HEK293 (cell line): ENCODE data around the gene CTDSP2.
A peak's percentile ranks its signal among the peaks of the same experiment; 100 is the strongest.

Source experiments
- HOXA7 ChIP-seq: sonication (generic); formaldehyde crosslinking; IDR thresholded peaks from 2 replicates; pipeline ENCODE4 v1.8.1; 2022; ENCODE audit warnings: missing genetic modification reagents, borderline replicate concordance
- INSM2 ChIP-seq: fragments of 450-650 bp; formaldehyde crosslinking; IDR thresholded peaks from 2 replicates; pipeline ENCODE4 v1.5.1; 2016; ENCODE audit warnings: missing biosample characterization, missing genetic modification characterization
- KLF10 ChIP-seq: fragments of 450-650 bp; IDR thresholded peaks from 2 replicates; pipeline ENCODE4 v1.5.1; 2018; ENCODE audit warnings: missing biosample characterization, mild to moderate bottlenecking, missing genetic modification characterization
- KLF9 ChIP-seq: fragments of 450-650 bp; formaldehyde crosslinking; IDR thresholded peaks from 2 replicates; pipeline ENCODE4 v1.5.1; 2016; ENCODE audit warnings: missing biosample characterization, missing genetic modification characterization, low read depth
- MEIS1 ChIP-seq: sonication (generic); formaldehyde crosslinking; IDR thresholded peaks from 2 replicates; pipeline ENCODE4 v1.8.1; 2022; ENCODE audit warnings: missing genetic modification reagents, mild to moderate bottlenecking, borderline replicate concordance
- YY1 ChIP-seq: fragments of 450-650 bp; formaldehyde crosslinking; IDR thresholded peaks from 2 replicates; pipeline ENCODE4 v1.5.1; 2018; ENCODE audit warnings: missing biosample characterization, missing genetic modification characterization
- ZBTB11 ChIP-seq: fragments of 450-650 bp; formaldehyde crosslinking; conservative IDR thresholded peaks from 2 replicates; pipeline ENCODE4 v1.5.1; 2016; ENCODE audit warnings: low read depth, missing biosample characterization, missing genetic modification characterization
- ZBTB21 ChIP-seq: fragments of 450-650 bp; formaldehyde crosslinking; IDR thresholded peaks from 2 replicates; pipeline ENCODE4 v1.5.1; 2017; ENCODE audit warnings: missing biosample characterization, missing genetic modification characterization
- ZBTB26 ChIP-seq: fragments of 450-650 bp; formaldehyde crosslinking; optimal IDR thresholded peaks from 2 replicates; pipeline ENCODE3; 2016; ENCODE audit warnings: missing biosample characterization, mild to moderate bottlenecking, missing genetic modification characterization
- ZBTB7A ChIP-seq: fragments of 450-650 bp; formaldehyde crosslinking; IDR thresholded peaks from 2 replicates; pipeline ENCODE4 v1.5.1; 2016; ENCODE audit warnings: low read depth, missing biosample characterization, missing genetic modification characterization
- ZFP69B ChIP-seq: fragments of 450-650 bp; formaldehyde crosslinking; IDR thresholded peaks from 2 replicates; pipeline ENCODE4 v1.5.1; 2016; ENCODE audit warnings: missing biosample characterization, missing genetic modification characterization
- ZNF114 ChIP-seq: fragments of 450-650 bp; formaldehyde crosslinking; IDR thresholded peaks from 2 replicates; pipeline ENCODE4 v1.5.0; 2017; ENCODE audit warnings: missing biosample characterization, missing genetic modification characterization
- ZNF121 ChIP-seq: fragments of 450-650 bp; formaldehyde crosslinking; IDR thresholded peaks from 2 replicates; pipeline ENCODE4 v1.5.1; 2016; ENCODE audit warnings: missing biosample characterization, missing genetic modification characterization
- ZNF132 ChIP-seq: fragments of 450-650 bp; formaldehyde crosslinking; IDR thresholded peaks from 2 replicates; pipeline ENCODE4 v1.5.1; 2017; ENCODE audit warnings: missing biosample characterization, missing genetic modification characterization, borderline replicate concordance
- ZNF501 ChIP-seq: fragments of 450-650 bp; formaldehyde crosslinking; IDR thresholded peaks from 2 replicates; pipeline ENCODE4 v1.5.1; 2016; ENCODE audit warnings: missing biosample characterization, missing genetic modification characterization
- ZNF639 ChIP-seq: fragments of 450-650 bp; formaldehyde crosslinking; IDR thresholded peaks from 2 replicates; pipeline ENCODE4 v1.5.1; 2016; ENCODE audit warnings: missing biosample characterization, missing genetic modification characterization
- ZNF692 ChIP-seq: fragments of 450-650 bp; formaldehyde crosslinking; IDR thresholded peaks from 2 replicates; pipeline ENCODE4 v1.5.1; 2016; ENCODE audit warnings: missing biosample characterization, missing genetic modification characterization
- ZNF792 ChIP-seq: fragments of 450-650 bp; formaldehyde crosslinking; IDR thresholded peaks from 2 replicates; pipeline ENCODE4 v1.5.1; 2016; ENCODE audit warnings: missing biosample characterization, missing genetic modification characterization
- ZNF843 ChIP-seq: fragments of 450-650 bp; formaldehyde crosslinking; IDR thresholded peaks from 2 replicates; pipeline ENCODE4 v1.5.1; 2016; ENCODE audit warnings: missing biosample characterization, missing genetic modification characterization
- ZSCAN16 ChIP-seq: fragments of 450-650 bp; formaldehyde crosslinking; IDR thresholded peaks from 2 replicates; pipeline ENCODE4 v1.5.1; 2016; ENCODE audit warnings: missing biosample characterization, missing genetic modification characterization
- ZSCAN30 ChIP-seq: fragments of 450-650 bp; IDR thresholded peaks from 2 replicates; pipeline ENCODE4 v1.5.1; 2018; ENCODE audit warnings: missing biosample characterization, mild to moderate bottlenecking, missing genetic modification characterization, moderate library complexity
- TF ChIP-seq, protein P1 (sequence below): fragments of 450-650 bp; formaldehyde crosslinking; IDR thresholded peaks from 2 replicates; pipeline ENCODE4 v1.5.1; 2016; ENCODE audit warnings: missing biosample characterization, missing genetic modification characterization
- TF ChIP-seq, protein P2 (sequence below): fragments of 450-650 bp; formaldehyde crosslinking; IDR thresholded peaks from 2 replicates; pipeline ENCODE4 v1.5.1; 2017; ENCODE audit warnings: missing biosample characterization, mild to moderate bottlenecking, missing genetic modification characterization, moderate library complexity
- TF ChIP-seq, protein P3 (sequence below): fragments of 450-650 bp; formaldehyde crosslinking; IDR thresholded peaks from 2 replicates; pipeline ENCODE4 v1.5.1; 2017; ENCODE audit warnings: missing biosample characterization, missing genetic modification characterization

Gene CTDSP2

DNA sequence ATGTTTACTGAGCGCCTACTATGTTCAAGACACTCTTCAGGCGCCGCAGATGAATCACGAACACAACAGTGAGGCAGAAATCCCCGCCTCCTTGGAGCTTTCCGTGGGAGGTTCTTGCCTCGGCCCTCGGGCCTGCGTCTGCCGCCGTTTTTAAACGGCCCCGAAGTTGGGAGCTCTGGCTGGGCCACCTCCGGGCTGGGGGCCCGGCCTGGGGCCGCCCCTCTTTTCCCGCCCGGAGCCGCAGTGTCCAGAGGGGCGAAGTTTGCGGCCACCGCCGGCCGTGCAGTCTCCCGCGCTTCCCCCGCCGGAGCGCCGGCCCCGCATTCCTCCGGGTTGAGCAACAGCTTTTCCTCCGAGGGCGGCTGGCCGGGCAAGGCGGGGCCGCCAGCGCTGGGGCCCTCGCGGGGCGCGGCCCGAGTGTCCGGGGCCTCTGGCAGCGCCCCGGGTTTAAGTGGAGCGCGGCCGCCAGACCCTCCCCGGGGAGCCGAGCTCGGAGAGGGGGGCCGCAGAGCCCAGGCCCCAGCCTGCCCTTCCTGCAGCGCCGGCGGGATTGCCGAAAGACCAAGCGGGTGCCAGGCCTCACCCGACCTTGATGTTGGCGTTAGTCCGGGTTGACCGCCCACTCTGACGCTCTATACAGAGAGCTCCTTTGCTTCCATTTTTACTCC lies 18.7 kb upstream of the CTDSP2 start (continued):
- TF ChIP-seq ZBTB26 (tag by site-specific recombination): peak; percentile 49
- no peak for TF ChIP-seq ZNF114 (tag by site-specific recombination)
- TF ChIP-seq KLF9: peak; percentile 50; the same call in 1 of the 2 replicates
- TF ChIP-seq, protein P1, sequence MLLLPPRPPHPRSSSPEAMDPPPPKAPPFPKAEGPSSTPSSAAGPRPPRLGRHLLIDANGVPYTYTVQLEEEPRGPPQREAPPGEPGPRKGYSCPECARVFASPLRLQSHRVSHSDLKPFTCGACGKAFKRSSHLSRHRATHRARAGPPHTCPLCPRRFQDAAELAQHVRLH (tag by site-specific recombination): no peak
- no peak for TF ChIP-seq ZNF121 (tag by site-specific recombination)
- no peak for TF ChIP-seq ZNF132
- TF ChIP-seq, protein P2, sequence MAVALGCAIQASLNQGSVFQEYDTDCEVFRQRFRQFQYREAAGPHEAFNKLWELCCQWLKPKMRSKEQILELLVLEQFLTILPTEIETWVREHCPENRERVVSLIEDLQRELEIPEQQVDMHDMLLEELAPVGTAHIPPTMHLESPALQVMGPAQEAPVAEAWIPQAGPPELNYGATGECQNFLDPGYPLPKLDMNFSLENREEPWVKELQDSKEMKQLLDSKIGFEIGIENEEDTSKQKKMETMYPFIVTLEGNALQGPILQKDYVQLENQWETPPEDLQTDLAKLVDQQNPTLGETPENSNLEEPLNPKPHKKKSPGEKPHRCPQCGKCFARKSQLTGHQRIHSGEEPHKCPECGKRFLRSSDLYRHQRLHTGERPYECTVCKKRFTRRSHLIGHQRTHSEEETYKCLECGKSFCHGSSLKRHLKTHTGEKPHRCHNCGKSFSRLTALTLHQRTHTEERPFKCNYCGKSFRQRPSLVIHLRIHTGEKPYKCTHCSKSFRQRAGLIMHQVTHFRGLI (tag by site-specific recombination): peak; percentile 59; the same call in 1 of the 2 replicates
- no peak for TF ChIP-seq ZBTB7A (tag by site-specific recombination)
- peak; percentile 16; the same call in 1 of the 2 replicates for TF ChIP-seq ZNF501 (tag by site-specific recombination)
- no peak for TF ChIP-seq ZBTB21 (tag by site-specific recombination)
- TF ChIP-seq ZNF639 (tag by site-specific recombination): no peak
- no peak for TF ChIP-seq HOXA7 (CRISPR knock-in tag)
- TF ChIP-seq ZFP69B (tag by site-specific recombination): 0 out of 2 replicates have a peak, but pooled peaks have one; percentile 27
- TF ChIP-seq ZNF692: peak; percentile 70
- no peak for TF ChIP-seq ZSCAN16 (tag by site-specific recombination)
- no peak for TF ChIP-seq YY1 (tag by site-specific recombination)
- TF ChIP-seq ZNF843 (tag by site-specific recombination): no peak
- peak; percentile 47; the same call in 1 of the 2 replicates for TF ChIP-seq ZSCAN30 (tag by site-specific recombination)
- TF ChIP-seq ZBTB11 (tag by site-specific recombination): no peak; the same call in 1 of the 2 replicates
- TF ChIP-seq ZNF792 (tag by site-specific recombination): no peak
- TF ChIP-seq MEIS1 (CRISPR knock-in tag): no peak
- TF ChIP-seq, protein P3, sequence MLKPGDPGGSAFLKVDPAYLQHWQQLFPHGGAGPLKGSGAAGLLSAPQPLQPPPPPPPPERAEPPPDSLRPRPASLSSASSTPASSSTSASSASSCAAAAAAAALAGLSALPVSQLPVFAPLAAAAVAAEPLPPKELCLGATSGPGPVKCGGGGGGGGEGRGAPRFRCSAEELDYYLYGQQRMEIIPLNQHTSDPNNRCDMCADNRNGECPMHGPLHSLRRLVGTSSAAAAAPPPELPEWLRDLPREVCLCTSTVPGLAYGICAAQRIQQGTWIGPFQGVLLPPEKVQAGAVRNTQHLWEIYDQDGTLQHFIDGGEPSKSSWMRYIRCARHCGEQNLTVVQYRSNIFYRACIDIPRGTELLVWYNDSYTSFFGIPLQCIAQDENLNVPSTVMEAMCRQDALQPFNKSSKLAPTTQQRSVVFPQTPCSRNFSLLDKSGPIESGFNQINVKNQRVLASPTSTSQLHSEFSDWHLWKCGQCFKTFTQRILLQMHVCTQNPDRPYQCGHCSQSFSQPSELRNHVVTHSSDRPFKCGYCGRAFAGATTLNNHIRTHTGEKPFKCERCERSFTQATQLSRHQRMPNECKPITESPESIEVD (tag by site-specific recombination): no peak
- TF ChIP-seq KLF10 (tag by site-specific recombination): 0 out of 2 replicates have a peak, but pooled peaks have one; percentile 25
- TF ChIP-seq INSM2 (tag by site-specific recombination): no peak
- TF ChIP-seq, all 188 proteins: peak for 28
